ENCODE data around the gene BCAS3. TPM values are rescaled to one million over a fixed set of nuclear protein-coding genes. Genes with fewer than 3 reads are reported as not detected.
"Not testable (repeated sequence)": the region's sequence is repeated elsewhere in the genome, so short reads cannot be mapped to it uniquely, and the experiment has no call there.

Gene BCAS3
- total and polyA plus RNA-seq, 4 donors, result 5.8 to 24.6 (median 10.1) TPM

GRCh38 chr17:61427567-61427966 lies 749.9 kb downstream of the BCAS3 start:
- H3K36me3 ChIP-seq (ENCODE audit: control insufficient read depth in 4 of 4, insufficient read depth in 3 of 4, low read depth in 1 of 4, low read length in 3 of 4), result no peaks in the 10 kb centered on the region
- H3K4me3 ChIP-seq (ENCODE audit: low read depth in 1 of 3, low read length in 3 of 3), result no peak overlapping the region
- H3K9ac ChIP-seq (ENCODE audit: low read depth in 1 of 2, low read length in 2 of 2), result no peak overlapping the region
- no peaks in the 10 kb centered on the region for H3K27me3 ChIP-seq (ENCODE audit: control insufficient read depth in 4 of 4, insufficient read depth in 4 of 4, low read length in 3 of 4)
- no peak overlapping the region for H3K27ac ChIP-seq (ENCODE audit: low read depth in 1 of 2, low read length in 2 of 2)
- no peak for DNase-seq (ENCODE audit: low spot score)
- no peak for TF ChIP-seq CTCF (IDR thresholded peaks at IDR 0.05; ENCODE audit: low read depth, low read length, missing input control)
- no peak for TF ChIP-seq YY1 (IDR thresholded peaks at IDR 0.05)
- no peak for TF ChIP-seq MAX (IDR thresholded peaks at IDR 0.05)
- no peak for TF ChIP-seq REST (IDR thresholded peaks at IDR 0.05)
- TF ChIP-seq SP1 (IDR thresholded peaks at IDR 0.05), result no peak
- no peak for TF ChIP-seq JUND (IDR thresholded peaks at IDR 0.05)
- TF ChIP-seq ATF3 (IDR thresholded peaks at IDR 0.05), result no peak
- TF ChIP-seq FOXA1 (IDR thresholded peaks at IDR 0.05), result no peak
- TF ChIP-seq TAF1 (conservative IDR thresholded peaks at IDR 0.05), result no peak
- no peaks in the 10 kb centered on the region for H3K4me1 ChIP-seq (ENCODE audit: control insufficient read depth in 4 of 4, insufficient read depth in 4 of 4, low read length in 3 of 4)
- H3K9me3 ChIP-seq (ENCODE audit: control insufficient read depth in 4 of 4, low read length in 3 of 4), result peaks cover 0 to 1% (median 0%) of the 10 kb centered on the region in 4 donors

- Histone ChIP-seq H3K27ac (ENCODE audit: low read depth in 1 of 2, low read length in 2 of 2) (no peak overlapping the region), H3K4me1 (ENCODE audit: control insufficient read depth in 4 of 4, insufficient read depth in 4 of 4, low read length in 3 of 4) (no peaks in the 10 kb centered on the region), H3K36me3 (ENCODE audit: control insufficient read depth in 4 of 4, insufficient read depth in 3 of 4, low read depth in 1 of 4, low read length in 3 of 4) (no peaks in the 10 kb centered on the region), H3K27me3 (ENCODE audit: control insufficient read depth in 4 of 4, insufficient read depth in 4 of 4, low read length in 3 of 4) (no peaks in the 10 kb centered on the region), H3K9ac (ENCODE audit: low read depth in 1 of 2, low read length in 2 of 2) (no peak overlapping the region), H3K4me3 (ENCODE audit: low read depth in 1 of 3, low read length in 3 of 3) (no peak overlapping the region), H3K9me3 (ENCODE audit: control insufficient read depth in 4 of 4, low read length in 3 of 4) (peaks cover 0 to 1% (median 0%) of the 10 kb centered on the region in 4 donors)
- WGBS, result 36% methylated on average over 1 of the region's 1 CpG
- no peak for DNase-seq (ENCODE audit: low spot score)
- TF ChIP-seq FOXA2 (IDR thresholded peaks at IDR 0.05) (no peak), YY1 (IDR thresholded peaks at IDR 0.05) (no peak), TAF1 (conservative IDR thresholded peaks at IDR 0.05) (no peak), RAD21 (IDR thresholded peaks at IDR 0.05) (no peak), HNF4A (conservative IDR thresholded peaks at IDR 0.05) (peak in 1 of 2 donors; percentile 21), FOXA1 (IDR thresholded peaks at IDR 0.05) (no peak), SP1 (IDR thresholded peaks at IDR 0.05) (no peak)
Measured at GRCh38 chr17:61429274-61429673, 751.6 kb downstream of the BCAS3 start.

DNA sequence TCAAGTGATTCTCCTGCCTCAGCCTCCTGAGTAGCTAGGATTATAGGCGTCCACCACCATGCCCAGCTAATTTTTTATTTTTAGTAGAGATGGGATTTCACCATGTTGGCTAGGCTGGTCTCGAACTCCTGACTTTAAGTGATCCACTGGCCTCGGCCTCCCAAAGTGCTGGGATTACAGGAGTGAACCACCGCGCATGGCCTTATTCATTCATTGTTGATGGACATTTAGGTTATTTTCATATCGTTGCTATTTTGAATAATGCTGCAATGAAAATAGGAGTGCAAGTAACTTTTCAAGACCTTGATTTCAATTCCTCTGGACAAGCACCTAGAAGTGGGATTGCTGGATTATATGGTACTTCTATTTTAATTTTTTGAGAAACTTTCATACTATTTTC lies 752.2 kb downstream of the BCAS3 start:
- not testable (repeated sequence) for DNase-seq (ENCODE audit: low spot score); H3K27me3 ChIP-seq (ENCODE audit: control insufficient read depth in 4 of 4, insufficient read depth in 4 of 4, low read length in 3 of 4); H3K4me1 ChIP-seq (ENCODE audit: control insufficient read depth in 4 of 4, insufficient read depth in 4 of 4, low read length in 3 of 4); H3K4me3 ChIP-seq (ENCODE audit: low read depth in 1 of 3, low read length in 3 of 3); H3K27ac ChIP-seq (ENCODE audit: low read depth in 1 of 2, low read length in 2 of 2); H3K9ac ChIP-seq (ENCODE audit: low read depth in 1 of 2, low read length in 2 of 2); H3K9me3 ChIP-seq (ENCODE audit: control insufficient read depth in 4 of 4, low read length in 3 of 4); H3K36me3 ChIP-seq (ENCODE audit: control insufficient read depth in 4 of 4, insufficient read depth in 3 of 4, low read depth in 1 of 4, low read length in 3 of 4)
- WGBS, result 93% methylated on average over 6 of the region's 6 CpGs
